Breast epithelium (tissue), 4 donors: ENCODE results near the gene LCE6A. TPM values are rescaled to one million over a fixed set of nuclear protein-coding genes. Genes with fewer than 3 reads are reported as not detected.

ENCODE experiments used
- DNase-seq, 2 donors: peaks; one replicate each; pipeline ENCODE4 v3.0.0-alpha.2; 2019; ENCODE audit warnings: low spot score in 2 of 2
- H3K27ac ChIP-seq, 2 donors: fragments of 200-600 bp; sonication (generic) in 1 of 2; one replicate each; pipeline ENCODE4 v1.5.1; 2016 to 2019; ENCODE audit warnings: mild to moderate bottlenecking in 1 of 2
- H3K27me3 ChIP-seq, 2 donors: fragments of 200-600 bp; sonication (generic) in 1 of 2; one replicate each; pipeline versions ENCODE4 v1.5.1 to v1.6.0; 2017 to 2019; ENCODE audit warnings: control low read depth in 1 of 2, mild to moderate bottlenecking in 1 of 2
- H3K36me3 ChIP-seq: fragments of 200-600 bp; one replicate; pipeline ENCODE4 v1.5.1; 2019
- H3K4me1 ChIP-seq, 2 donors: fragments of 200-600 bp; sonication (generic); one replicate each; pipeline ENCODE4 v1.5.1; 2016 to 2019; ENCODE audit warnings: control low read depth in 1 of 2
- H3K4me3 ChIP-seq, 3 donors: fragments of 200-600 bp; sonication (generic); 1 replicate in 2 of 3; 2 replicates in 1 of 3; pipeline ENCODE4 v1.5.1; 2016 to 2019; ENCODE audit warnings: mild to moderate bottlenecking in 3 of 3, moderate library complexity in 2 of 3
- H3K9me3 ChIP-seq, 2 donors: fragments of 200-600 bp; sonication (generic) in 1 of 2; one replicate each; pipeline ENCODE4 v1.5.1; 2016 to 2019; ENCODE audit warnings: control low read depth in 1 of 2
- CTCF ChIP-seq, 3 donors: fragments of 450-650 bp; IDR thresholded peaks; one replicate each; pipeline ENCODE4 v1.5.1; 2016 to 2017; ENCODE audit warnings: antibody characterized with exemption in 3 of 3, mild to moderate bottlenecking in 3 of 3, moderate library complexity in 3 of 3
- POLR2A ChIP-seq: fragments of 450-650 bp; IDR thresholded peaks from one replicate; pipeline ENCODE4 v1.6.1; 2016; ENCODE audit warnings: antibody characterized with exemption, mild to moderate bottlenecking, moderate library complexity
- POLR2AphosphoS5 ChIP-seq, 3 donors: sonication (generic); formaldehyde crosslinking; IDR thresholded peaks; one replicate each; pipeline ENCODE4 v1.6.1; 2017; ENCODE audit warnings: antibody characterized with exemption in 3 of 3
- intact Hi-C: fragments of 100-400 bp; cut with DNase I; formaldehyde crosslinking; loops from one replicate; pipeline ENCODE4 v1.15.1; 2023; ENCODE audit warnings: low total_unique reads
- total RNA-seq, 3 donors: library from RNA; depleted of rRNA; stranded (reverse); fragments of >200 nt; gene quantifications; one replicate each; pipeline ENCODE4 v1.1.0, GENCODE V29; 2016

LCE6A gene
- total RNA-seq, 3 donors from 2014 or later = not detected

DNA sequence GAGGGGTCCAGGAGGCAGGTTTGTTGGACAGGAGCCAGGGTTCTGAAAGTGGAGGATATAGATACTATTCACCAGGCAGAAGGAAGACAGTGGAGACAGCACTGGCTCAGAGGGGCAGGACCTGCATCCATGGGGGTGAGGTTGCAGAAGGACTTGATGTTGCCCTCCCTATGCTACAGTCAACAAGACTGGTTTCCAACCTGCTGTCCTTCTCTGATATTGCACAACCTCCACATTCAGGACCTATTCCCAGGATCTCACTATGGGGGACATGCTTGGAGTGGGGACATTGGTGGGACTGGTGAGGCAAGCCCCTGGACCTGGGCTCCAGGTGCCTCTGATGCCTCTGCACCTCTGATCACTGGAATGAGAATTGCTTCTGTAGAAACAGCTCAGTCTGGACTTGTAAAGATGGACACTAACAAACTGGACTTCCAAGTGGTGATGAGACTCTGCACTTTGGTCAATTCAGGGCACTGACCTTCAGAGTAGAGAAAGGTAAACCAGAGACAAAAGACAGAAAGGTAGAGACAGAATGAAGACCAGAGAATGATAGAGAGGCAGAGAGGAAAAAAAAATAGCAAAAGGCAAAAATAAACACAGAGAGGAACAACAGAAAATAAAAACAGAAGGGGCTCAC lies 37.0 kb downstream of the LCE6A start:
- TF ChIP-seq POLR2A (no peak), POLR2AphosphoS5 (IDR thresholded peaks at IDR 0.05) (no peak), CTCF (IDR thresholded peaks at IDR 0.05) (no peak)
- no peak overlapping the region for H3K4me3 ChIP-seq
- no peak for DNase-seq
- no peaks in the 10 kb centered on the region for H3K9me3 ChIP-seq
- intact Hi-C loops = no loop called here
- H3K27ac ChIP-seq = no peak overlapping the region
- H3K36me3 ChIP-seq = no peaks in the 10 kb centered on the region
- no peaks in the 10 kb centered on the region for H3K4me1 ChIP-seq
- H3K27me3 ChIP-seq = no peaks in the 10 kb centered on the region

DNA sequence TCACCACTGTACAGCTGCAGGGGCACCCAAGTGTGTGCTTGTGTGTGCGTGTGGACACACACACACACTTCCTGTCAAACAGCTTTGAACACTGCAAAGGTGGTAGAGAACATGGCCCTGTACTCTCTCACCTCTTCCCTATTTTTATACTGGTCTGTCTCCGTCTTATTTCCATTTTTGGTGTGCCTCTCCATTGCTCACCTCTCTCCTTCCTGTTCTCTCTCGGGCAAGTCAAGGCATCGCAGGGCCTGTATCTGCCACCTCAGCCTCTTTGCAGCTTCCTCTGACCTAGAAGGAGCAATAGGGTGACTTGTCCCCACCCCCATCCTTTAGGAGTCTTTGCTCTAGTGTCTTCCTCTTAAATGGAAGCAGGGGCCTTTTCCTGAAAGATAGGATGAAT lies 37.7 kb downstream of the LCE6A start:
- H3K27ac ChIP-seq = no peak overlapping the region
- intact Hi-C loops = no loop called here
- no peaks in the 10 kb centered on the region for H3K9me3 ChIP-seq
- H3K4me1 ChIP-seq = no peaks in the 10 kb centered on the region
- H3K27me3 ChIP-seq = no peaks in the 10 kb centered on the region
- no peak for DNase-seq
- no peak overlapping the region for H3K4me3 ChIP-seq
- no peaks in the 10 kb centered on the region for H3K36me3 ChIP-seq
- TF ChIP-seq POLR2AphosphoS5 (IDR thresholded peaks at IDR 0.05) (no peak), POLR2A (no peak), CTCF (IDR thresholded peaks at IDR 0.05) (no peak)

DNA sequence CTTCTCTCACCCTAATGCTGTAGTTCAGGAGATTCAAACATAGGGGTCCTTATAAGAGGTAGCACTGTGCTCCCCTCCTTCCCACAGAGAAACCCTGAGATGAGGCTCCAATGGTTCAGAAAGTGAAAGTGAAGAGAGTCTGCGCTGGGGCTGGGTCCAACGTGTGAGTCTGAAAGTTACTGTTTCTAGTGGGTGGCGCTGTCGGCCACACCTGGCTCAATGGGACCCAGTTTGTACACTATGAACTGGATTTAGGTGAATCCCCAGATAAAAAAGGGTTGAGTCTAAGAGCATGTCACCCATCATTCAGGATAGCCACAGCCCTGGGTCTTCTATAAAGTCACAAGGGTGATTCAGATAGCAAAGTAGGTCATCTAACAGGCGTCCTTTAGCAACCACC lies 38.3 kb downstream of the LCE6A start:
- intact Hi-C loops = no loop called here
- Histone ChIP-seq H3K4me3 (no peak overlapping the region), H3K36me3 (no peaks in the 10 kb centered on the region), H3K4me1 (no peaks in the 10 kb centered on the region), H3K27me3 (no peaks in the 10 kb centered on the region), H3K9me3 (no peaks in the 10 kb centered on the region), H3K27ac (no peak overlapping the region)
- no peak for DNase-seq
- TF ChIP-seq POLR2AphosphoS5 (IDR thresholded peaks at IDR 0.05) = no peak
- no peak for TF ChIP-seq CTCF (IDR thresholded peaks at IDR 0.05)
- no peak for TF ChIP-seq POLR2A

GRCh38 chr1:152884085-152884484 lies 41.4 kb downstream of the LCE6A start:
- Histone ChIP-seq H3K4me1 (no peaks in the 10 kb centered on the region), H3K4me3 (no peak overlapping the region), H3K27me3 (no peaks in the 10 kb centered on the region), H3K36me3 (no peaks in the 10 kb centered on the region), H3K27ac (no peak overlapping the region), H3K9me3 (no peaks in the 10 kb centered on the region)
- no peak for DNase-seq
- TF ChIP-seq CTCF (IDR thresholded peaks at IDR 0.05) (no peak), POLR2AphosphoS5 (IDR thresholded peaks at IDR 0.05) (no peak), POLR2A (no peak)
- intact Hi-C loops = no loop called here

- Histone ChIP-seq H3K4me3 (no peak overlapping the region), H3K36me3 (no peaks in the 10 kb centered on the region), H3K27ac (no peak overlapping the region), H3K9me3 (no peaks in the 10 kb centered on the region), H3K27me3 (no peaks in the 10 kb centered on the region), H3K4me1 (no peaks in the 10 kb centered on the region)
- no peak for TF ChIP-seq POLR2A
- no peak for TF ChIP-seq POLR2AphosphoS5 (IDR thresholded peaks at IDR 0.05)
- TF ChIP-seq CTCF (IDR thresholded peaks at IDR 0.05) = no peak
- no peak for DNase-seq
- intact Hi-C loops = no loop called here
Measured at GRCh38 chr1:152884506-152884905, 41.9 kb downstream of the LCE6A start.
